ENCODE measurements around the gene FIBIN. TPM values are rescaled to one million over a fixed set of nuclear protein-coding genes. Genes with fewer than 3 reads are reported as not detected.

The FIBIN gene
- total RNA-seq, 1 experiment from 2014 or later: not detected

GRCh38 chr11:27024865-27025264 lies 31.0 kb downstream of the FIBIN start:
- no peaks in the 10 kb centered on the region for H4K20me1 ChIP-seq (ENCODE audit: insufficient read depth)
- no peak overlapping the region for H3K4me2 ChIP-seq (ENCODE audit: low read length)
- no peaks in the 10 kb centered on the region for H3K36me3 ChIP-seq (ENCODE audit: control insufficient read depth in 1 of 2, insufficient read depth in 2 of 2, low read length in 2 of 2)
- H2AFZ ChIP-seq (ENCODE audit: low read depth, low read length, poor library complexity, severe bottlenecking): no peak overlapping the region
- no peak for ATAC-seq
- H3K79me2 ChIP-seq (ENCODE audit: insufficient read depth, low read length): no peaks in the 10 kb centered on the region
- H3K9me3 ChIP-seq (ENCODE audit: control insufficient read depth in 1 of 2, insufficient read depth in 1 of 2, low read depth in 1 of 2, low read length in 2 of 2): no peaks in the 10 kb centered on the region
- ChIA-PET RAD21 (ENCODE audit: low non-redundant PET in 1 of 2, low total read pairs in 2 of 2, uncharacterized antibody in 2 of 2, unreplicated experiment in 2 of 2) (no interaction called here), POLR2A (no interaction called here), CTCF (no interaction called here)
- H3K9me2 ChIP-seq (ENCODE audit: insufficient read depth): no peaks in the 10 kb centered on the region
- TF ChIP-seq EZH2 (IDR thresholded peaks at IDR 0.05) (no peak), SP1 (IDR thresholded peaks at IDR 0.05; ENCODE audit: low read depth) (no peak), REST (IDR thresholded peaks at IDR 0.05; ENCODE audit: low read depth) (no peak), POLR2A (IDR thresholded peaks at IDR 0.05; ENCODE audit: borderline replicate concordance, extremely low read depth, insufficient read depth, insufficient read length) (no peak), ZBTB33 (IDR thresholded peaks at IDR 0.05; ENCODE audit: extremely low read depth, insufficient replicate concordance, low read length) (no peak), MAX (IDR thresholded peaks at IDR 0.05) (no peak), CEBPB (IDR thresholded peaks at IDR 0.05; ENCODE audit: low read depth) (no peak), ELF1 (IDR thresholded peaks at IDR 0.05; ENCODE audit: borderline replicate concordance, low read depth) (no peak), CTCF (IDR thresholded peaks at IDR 0.05 in 2 of 3, conservative IDR thresholded peaks at IDR 0.05 in 1 of 3; ENCODE audit: borderline replicate concordance in 1 of 3, insufficient read depth in 1 of 3, low read depth in 2 of 3, low read length in 2 of 3) (no peak), JUND (IDR thresholded peaks at IDR 0.05) (no peak), SRF (IDR thresholded peaks at IDR 0.05; ENCODE audit: low read depth) (no peak), RAD21 (IDR thresholded peaks at IDR 0.05; ENCODE audit: low read depth) (no peak), EGR1 (IDR thresholded peaks at IDR 0.05; ENCODE audit: low read depth) (no peak), FOSL1 (IDR thresholded peaks at IDR 0.05; ENCODE audit: low read depth) (no peak), YY1 (IDR thresholded peaks at IDR 0.05; ENCODE audit: extremely low read depth, insufficient replicate concordance, low read depth, low read length) (no peak), CBX3 (IDR thresholded peaks at IDR 0.05; ENCODE audit: low read depth) (no peak), POLR2AphosphoS5 (IDR thresholded peaks at IDR 0.05; ENCODE audit: low read depth, low read length) (no peak), ZFX (IDR thresholded peaks at IDR 0.05) (no peak), ZNF274 (IDR thresholded peaks at IDR 0.05; ENCODE audit: low read depth, low read length) (no peak), SIN3A (IDR thresholded peaks at IDR 0.05; ENCODE audit: low read depth) (no peak)
- no peak overlapping the region for H3K4me3 ChIP-seq (replicated peaks in 1 of 2; ENCODE audit: low read depth in 1 of 2, low read length in 2 of 2)
- H3K27me3 ChIP-seq (ENCODE audit: insufficient read depth, low read length): no peaks in the 10 kb centered on the region
- no peaks in the 10 kb centered on the region for H3K4me1 ChIP-seq (ENCODE audit: control insufficient read depth in 1 of 2, insufficient read depth in 2 of 2, low read length in 2 of 2)
- H3K27ac ChIP-seq (ENCODE audit: low read depth, low read length): no peak overlapping the region
- no TSS peak for BruUV-seq (replicated peaks)
- no peak overlapping the region for H3K9ac ChIP-seq (ENCODE audit: low read length)
- DNase-seq (ENCODE audit: low read depth, low spot score): no peak
- intact Hi-C loops (cut with micrococcal nuclease): no loop called here
